ENCODE results near the gene MICALL2.

The MICALL2 gene

DNA sequence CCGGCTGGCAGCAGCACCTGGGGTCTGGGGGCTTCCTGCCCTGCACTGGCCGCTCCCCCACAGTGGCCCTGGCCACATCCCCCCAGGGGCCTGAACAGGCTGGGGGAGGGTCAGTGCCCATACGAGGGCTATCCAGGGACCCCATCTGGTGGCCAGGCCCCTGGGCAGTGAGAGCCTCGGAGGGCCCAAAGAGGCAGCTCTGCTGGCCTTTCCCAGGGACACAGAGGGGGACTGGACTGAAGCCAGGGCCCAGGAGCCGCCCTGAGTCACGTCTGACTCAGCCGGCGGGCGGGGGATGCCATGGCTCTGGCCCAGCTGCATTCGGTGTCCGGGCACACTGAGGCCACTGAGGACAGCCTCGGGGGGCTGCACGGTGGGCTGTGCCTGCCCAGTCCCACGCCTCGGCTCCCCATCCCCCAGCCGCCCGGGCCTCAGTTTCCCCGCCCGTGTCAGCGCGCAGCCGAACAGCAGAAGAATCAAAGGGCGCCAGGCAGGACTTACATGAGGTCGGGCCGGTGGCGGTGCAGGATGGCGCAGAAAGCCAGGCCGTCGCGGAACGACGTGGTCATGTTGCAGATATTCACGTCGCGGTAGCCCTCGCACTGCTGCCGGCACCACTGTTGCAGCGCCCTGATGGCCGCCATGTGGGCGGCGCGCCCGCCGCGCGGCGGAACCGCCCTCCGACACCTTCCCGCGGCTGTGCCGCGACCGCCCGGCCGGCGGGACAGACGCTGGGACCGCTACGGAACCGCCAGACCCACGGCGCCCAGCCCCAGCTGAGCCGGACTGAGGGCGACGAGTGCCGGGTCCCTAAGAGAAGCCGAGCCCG is at the start of gene MICALL2:
TSS of gene MICALL2 (minus strand) at position 788 of the 829 bp plus-strand sequence. CDS start at position 644, 144 bp downstream.
- H3K4me3 ChIP-seq (ENCODE audit: low read depth, low read length): peak within 1 kb of the TSS; percentile 74
- TF ChIP-seq POLR2A (IDR thresholded peaks at IDR 0.05; ENCODE audit: extremely low read depth, insufficient read length): peak; percentile 95
- TF ChIP-seq, protein P1, sequence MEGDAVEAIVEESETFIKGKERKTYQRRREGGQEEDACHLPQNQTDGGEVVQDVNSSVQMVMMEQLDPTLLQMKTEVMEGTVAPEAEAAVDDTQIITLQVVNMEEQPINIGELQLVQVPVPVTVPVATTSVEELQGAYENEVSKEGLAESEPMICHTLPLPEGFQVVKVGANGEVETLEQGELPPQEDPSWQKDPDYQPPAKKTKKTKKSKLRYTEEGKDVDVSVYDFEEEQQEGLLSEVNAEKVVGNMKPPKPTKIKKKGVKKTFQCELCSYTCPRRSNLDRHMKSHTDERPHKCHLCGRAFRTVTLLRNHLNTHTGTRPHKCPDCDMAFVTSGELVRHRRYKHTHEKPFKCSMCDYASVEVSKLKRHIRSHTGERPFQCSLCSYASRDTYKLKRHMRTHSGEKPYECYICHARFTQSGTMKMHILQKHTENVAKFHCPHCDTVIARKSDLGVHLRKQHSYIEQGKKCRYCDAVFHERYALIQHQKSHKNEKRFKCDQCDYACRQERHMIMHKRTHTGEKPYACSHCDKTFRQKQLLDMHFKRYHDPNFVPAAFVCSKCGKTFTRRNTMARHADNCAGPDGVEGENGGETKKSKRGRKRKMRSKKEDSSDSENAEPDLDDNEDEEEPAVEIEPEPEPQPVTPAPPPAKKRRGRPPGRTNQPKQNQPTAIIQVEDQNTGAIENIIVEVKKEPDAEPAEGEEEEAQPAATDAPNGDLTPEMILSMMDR (IDR thresholded peaks at IDR 0.05; ENCODE audit: low read depth, low read length): no peak
- TF ChIP-seq MYC (IDR thresholded peaks at IDR 0.05; ENCODE audit: low read depth, low read length): peak; percentile 3; the same call in 1 of the 2 replicates
- TF ChIP-seq, protein P2, sequence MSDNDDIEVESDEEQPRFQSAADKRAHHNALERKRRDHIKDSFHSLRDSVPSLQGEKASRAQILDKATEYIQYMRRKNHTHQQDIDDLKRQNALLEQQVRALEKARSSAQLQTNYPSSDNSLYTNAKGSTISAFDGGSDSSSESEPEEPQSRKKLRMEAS (IDR thresholded peaks at IDR 0.05; ENCODE audit: low read depth, low read length): 0 out of 2 replicates have a peak, but pooled peaks have one; percentile 3
- peak; percentile 81 for DNase-seq (ENCODE audit: low read depth)

DNA sequence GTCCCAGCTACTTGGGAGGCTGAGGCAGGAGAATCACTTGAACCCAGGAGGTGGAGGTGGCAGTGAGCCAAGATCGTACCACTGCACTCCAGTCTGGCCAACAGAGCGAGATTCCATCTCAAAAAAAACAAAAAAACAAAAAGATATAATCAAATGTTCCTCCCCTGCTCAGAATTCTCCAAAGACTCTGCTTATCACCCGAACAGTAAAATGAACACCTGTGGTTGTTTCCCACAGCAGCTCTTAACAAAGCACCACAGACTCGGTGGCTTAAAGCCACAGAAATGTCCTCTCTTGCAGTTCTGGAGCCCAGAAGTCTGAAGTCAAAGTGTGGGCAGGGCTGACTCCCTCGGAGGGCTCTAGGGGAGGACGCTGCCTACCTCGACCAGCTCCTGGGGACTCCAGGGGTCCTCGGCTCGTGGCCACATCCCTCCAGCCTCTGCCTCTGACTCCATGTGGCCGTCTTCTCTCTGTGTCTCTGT is 49.0 kb upstream of the MICALL2 start:
- no peak overlapping the region for H3K4me3 ChIP-seq (ENCODE audit: low read depth, low read length)
- no peak for TF ChIP-seq MYC (IDR thresholded peaks at IDR 0.05; ENCODE audit: low read depth, low read length)
- TF ChIP-seq, protein P1 (IDR thresholded peaks at IDR 0.05; ENCODE audit: low read depth, low read length): no peak
- TF ChIP-seq, protein P2 (IDR thresholded peaks at IDR 0.05; ENCODE audit: low read depth, low read length): no peak
- no peak for TF ChIP-seq POLR2A (IDR thresholded peaks at IDR 0.05; ENCODE audit: extremely low read depth, insufficient read length)
- peak; percentile 65 for DNase-seq (ENCODE audit: low read depth)

DNA sequence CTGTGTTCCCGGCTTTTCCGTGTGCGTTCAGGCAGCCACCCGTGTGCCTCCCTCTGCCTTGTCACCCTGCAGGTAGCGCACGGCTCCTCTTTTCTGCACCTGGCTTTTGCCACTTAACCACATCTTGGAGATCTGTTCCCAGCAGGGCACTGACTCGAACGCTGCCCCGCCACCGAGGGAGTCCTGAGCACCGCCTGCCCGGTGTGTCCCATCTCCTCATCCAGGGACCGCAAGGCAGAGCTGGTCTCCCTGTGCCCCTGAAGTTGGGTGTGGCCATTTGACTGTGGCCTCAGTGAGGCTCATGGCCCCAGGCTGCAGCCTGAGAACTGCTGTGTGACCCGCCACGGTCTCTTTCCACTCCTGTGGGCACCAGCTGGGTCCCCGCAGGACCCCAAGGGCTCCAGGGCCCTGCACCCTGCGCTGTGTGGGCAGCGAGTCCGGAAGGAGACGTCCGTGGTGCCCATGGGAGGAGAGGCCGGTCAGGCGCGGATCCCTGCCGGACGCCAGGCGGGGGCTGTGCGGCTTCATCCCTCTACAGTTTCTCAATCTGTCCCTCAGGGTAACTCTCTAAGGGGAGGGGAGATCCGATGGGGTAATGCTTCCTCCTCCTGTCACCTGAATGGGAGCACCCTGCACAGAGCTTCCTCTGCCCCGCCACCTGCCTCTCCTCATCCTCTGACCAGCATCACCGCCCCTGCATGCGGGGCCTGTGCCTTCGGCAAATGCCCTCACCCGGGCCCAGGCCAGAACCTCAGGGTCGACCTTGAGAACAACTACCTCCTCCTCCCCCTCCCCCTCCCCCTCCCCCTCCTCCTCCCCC is 46.7 kb upstream of the MICALL2 start:
- TF ChIP-seq POLR2A (IDR thresholded peaks at IDR 0.05; ENCODE audit: extremely low read depth, insufficient read length): peak; percentile 41
- TF ChIP-seq MYC (IDR thresholded peaks at IDR 0.05; ENCODE audit: low read depth, low read length): peak; percentile 86
- TF ChIP-seq, protein P1 (IDR thresholded peaks at IDR 0.05; ENCODE audit: low read depth, low read length): no peak
- TF ChIP-seq, protein P2 (IDR thresholded peaks at IDR 0.05; ENCODE audit: low read depth, low read length): peak; percentile 42; the same call in 1 of the 2 replicates
- peak; percentile 97 for DNase-seq (ENCODE audit: low read depth)
- H3K4me3 ChIP-seq (ENCODE audit: low read depth, low read length): peak overlapping the region; percentile 57

DNA sequence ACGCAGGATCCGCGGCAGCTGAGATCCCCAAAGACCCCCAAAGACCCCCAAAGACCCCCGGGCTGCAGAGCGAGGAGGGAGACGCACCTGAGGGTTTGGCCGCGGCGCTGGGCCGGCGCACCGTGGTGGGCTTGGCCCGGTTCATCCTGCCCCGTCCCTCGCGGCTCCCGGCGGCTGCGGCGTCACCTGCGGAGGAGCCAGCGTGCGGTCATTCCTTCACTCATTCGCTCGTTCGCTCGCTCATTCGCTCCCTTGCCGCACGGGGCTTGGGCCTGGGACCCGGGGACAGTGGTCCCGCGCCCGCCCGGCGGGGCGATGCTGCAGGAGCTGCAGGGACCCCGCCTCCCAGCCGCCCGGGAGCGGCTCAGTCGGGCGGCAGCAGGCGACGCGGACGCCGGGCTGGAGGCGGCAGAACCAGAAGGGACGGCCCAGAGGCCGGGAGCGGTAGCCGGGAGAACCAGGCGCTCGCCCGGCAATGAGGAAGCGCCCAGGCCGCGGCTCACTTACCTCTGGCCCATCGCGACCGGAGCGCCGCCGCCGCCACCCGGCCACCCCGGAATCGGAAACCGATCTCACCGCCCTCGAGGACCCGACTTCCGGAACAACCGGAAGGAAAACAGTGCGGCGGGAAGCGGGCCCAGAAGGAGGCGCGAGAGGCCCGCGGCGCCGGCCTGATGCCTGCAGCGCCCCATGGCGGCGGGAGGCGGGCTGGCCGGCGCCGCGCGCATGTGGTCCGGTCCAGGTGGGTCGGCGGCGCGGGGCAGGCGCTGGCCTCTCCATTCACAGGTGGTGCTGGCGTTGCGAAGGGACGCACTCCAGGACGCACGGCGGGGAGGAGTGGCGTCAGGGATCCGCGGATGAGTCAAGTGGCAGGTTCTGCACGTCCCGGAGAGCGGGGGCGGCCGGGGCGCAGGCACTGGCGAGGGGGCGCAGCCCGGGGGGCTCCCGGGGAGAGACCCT is 44.8 kb upstream of the MICALL2 start, which contains the start of gene INTS1:
TSS of gene INTS1 (minus strand) at position 574 of the 960 bp plus-strand sequence. CDS start at position 145, 429 bp downstream.
- DNase-seq (ENCODE audit: low read depth): peak; percentile 98
- TF ChIP-seq, protein P1 (IDR thresholded peaks at IDR 0.05; ENCODE audit: low read depth, low read length): peak; percentile 69
- TF ChIP-seq POLR2A (IDR thresholded peaks at IDR 0.05; ENCODE audit: extremely low read depth, insufficient read length) (peak; percentile 72), MYC (IDR thresholded peaks at IDR 0.05; ENCODE audit: low read depth, low read length) (peak; percentile 96)
- TF ChIP-seq, protein P2 (IDR thresholded peaks at IDR 0.05; ENCODE audit: low read depth, low read length): peak; percentile 88

More for the DNA sequence above, 44.8 kb upstream of the MICALL2 start, which contains the start of gene INTS1:
- H3K4me3 ChIP-seq (ENCODE audit: low read depth, low read length): peak within 1 kb of the TSS; percentile 89

Measured in NB4 (cell line).